Umbilical cord (tissue), 2 donors: Measurements from ENCODE around the gene DENND5B. TPM values are rescaled to one million over a fixed set of nuclear protein-coding genes. Genes with fewer than 3 reads are reported as not detected.
A peak's percentile ranks its signal among the peaks of the same experiment; 100 is the strongest.

Experiments
- DNase-seq: peaks from one replicate; pipeline ENCODE4 v3.0.0-alpha.2; 2015; ENCODE audit warnings: low spot score
- total RNA-seq: library from RNA; depleted of rRNA; stranded (reverse); fragments of >200 nt; gene quantifications from one replicate; pipeline ENCODE4 v1.2.3, GENCODE V29; 2014; ENCODE audit warnings: low replicate concordance; ENCODE audit not compliant: insufficient read depth

The DENND5B gene
- total RNA-seq, 1 donor from 2014 or later: 26.2 TPM

GRCh38 chr12:31471823-31472222, 119.1 kb downstream of the DENND5B start:
- no peak for DNase-seq

- no peak for DNase-seq
Measured at GRCh38 chr12:31471051-31471450, 119.9 kb downstream of the DENND5B start.

- DNase-seq: no peak
Measured at GRCh38 chr12:31470459-31470858, 120.5 kb downstream of the DENND5B start.

GRCh38 chr12:31466768-31467167, 124.2 kb downstream of the DENND5B start:
- no peak for DNase-seq

GRCh38 chr12:31465002-31465401, 125.9 kb downstream of the DENND5B start:
- DNase-seq: no peak

- DNase-seq: no peak
Measured at GRCh38 chr12:31460024-31460423, 130.9 kb downstream of the DENND5B start.

- DNase-seq: no peak
Measured at GRCh38 chr12:31456562-31456961, 134.4 kb downstream of the DENND5B start.

- DNase-seq: no peak
Measured at GRCh38 chr12:31444736-31445135, 146.2 kb downstream of the DENND5B start.

- DNase-seq: no peak
Measured at GRCh38 chr12:31440586-31440985, 150.3 kb downstream of the DENND5B start.

GRCh38 chr12:31440134-31440533, 150.8 kb downstream of the DENND5B start:
- DNase-seq: no peak

- no peak for DNase-seq
Measured at GRCh38 chr12:31431721-31432240, 159.2 kb downstream of the DENND5B start.

GRCh38 chr12:31423405-31423804, 167.5 kb downstream of the DENND5B start:
- DNase-seq: no peak

- no peak for DNase-seq
Measured at GRCh38 chr12:31412292-31412801, 178.6 kb downstream of the DENND5B start.

- DNase-seq: no peak
Measured at GRCh38 chr12:31408763-31409162, 182.2 kb downstream of the DENND5B start.

- no peak for DNase-seq
Measured at GRCh38 chr12:31407562-31407961, 183.4 kb downstream of the DENND5B start.

- DNase-seq: no peak
Measured at GRCh38 chr12:31406345-31406744, 184.6 kb downstream of the DENND5B start.

GRCh38 chr12:31405021-31405420, 185.9 kb downstream of the DENND5B start:
- DNase-seq: no peak

- DNase-seq: peak; percentile 87
Measured at GRCh38 chr12:31403099-31403607, 187.8 kb downstream of the DENND5B start.

- no peak for DNase-seq
Measured at GRCh38 chr12:31393004-31393550, 197.9 kb downstream of the DENND5B start.

- no peak for DNase-seq
Measured at GRCh38 chr12:31390991-31391390, 199.9 kb downstream of the DENND5B start.

- DNase-seq: no peak
Measured at GRCh38 chr12:31388713-31389112, 202.2 kb downstream of the DENND5B start.

GRCh38 chr12:31387466-31387865, 203.5 kb downstream of the DENND5B start:
- no peak for DNase-seq

- no peak for DNase-seq
Measured at GRCh38 chr12:31387011-31387410, 203.9 kb downstream of the DENND5B start.

GRCh38 chr12:31386364-31386777, 204.6 kb downstream of the DENND5B start:
- no peak for DNase-seq
